ENCODE data around the gene STK32C.

- TF ChIP-seq SUZ12 (IDR thresholded peaks at IDR 0.05; ENCODE audit: extremely low read depth, insufficient read depth, insufficient read length) (no peak), YY1 (IDR thresholded peaks at IDR 0.05; ENCODE audit: insufficient read depth, insufficient read length) (no peak)
Observed at GRCh38 chr10:132326344-132326889, 18.7 kb upstream of the STK32C start.
